Esophagus squamous epithelium (tissue), 5 donors: Measurements from ENCODE around the gene HNRNPA3. TPM values are rescaled to one million over a fixed set of nuclear protein-coding genes. Genes with fewer than 3 reads are reported as not detected.
A peak's percentile ranks its signal among the peaks of the same experiment; 100 is the strongest.

ENCODE experiments used
- DNase-seq: peaks from one replicate; lab custom pipeline; 2025; lab: John Stamatoyannopoulos, UW
- H3K27ac ChIP-seq, 4 donors: fragments of 200-600 bp; sonication (generic); one replicate each; pipeline ENCODE4 v1.5.1; 2016 to 2019; ENCODE audit warnings: mild to moderate bottlenecking in 1 of 4
- H3K27me3 ChIP-seq, 4 donors: fragments of 200-600 bp; sonication (generic); 1 replicate in 3 of 4; 2 replicates in 1 of 4; pipeline versions ENCODE4 v1.5.1 to v1.6.0; 2017 to 2021; ENCODE audit warnings: antibody characterized with exemption in 1 of 4
- H3K36me3 ChIP-seq, 3 donors: fragments of 200-600 bp; sonication (generic); one replicate each; pipeline ENCODE4 v1.5.1; 2016 to 2019
- H3K4me1 ChIP-seq, 3 donors: fragments of 200-600 bp; sonication (generic); one replicate each; pipeline ENCODE4 v1.5.1; 2017 to 2019
- H3K4me3 ChIP-seq, 4 donors: fragments of 200-600 bp; sonication (generic); 1 replicate in 3 of 4; 2 replicates in 1 of 4; pipeline ENCODE4 v1.5.1; 2016 to 2019; ENCODE audit warnings: mild to moderate bottlenecking in 2 of 4, moderate library complexity in 1 of 4
- H3K9me3 ChIP-seq, 3 donors: fragments of 200-600 bp; sonication (generic); one replicate each; pipeline ENCODE4 v1.5.1; 2016 to 2019
- POLR2A ChIP-seq, 4 donors: fragments of 450-650 bp; IDR thresholded peaks; one replicate each; pipeline ENCODE4 v1.6.1; 2017; ENCODE audit warnings: antibody characterized with exemption in 4 of 4, mild to moderate bottlenecking in 4 of 4, moderate library complexity in 3 of 4
- whole genome bisulfite sequencing, 2 donors: methylation state at CpG; one replicate each; pipeline ENCODE4 v1.1.5; 2018; 5-methylcytosine and 5-hydroxymethylcytosine counted together
- intact Hi-C: fragments of 100-400 bp; cut with DNase I; formaldehyde crosslinking; loops from one replicate; pipeline ENCODE4 v1.15.0; 2022
- total RNA-seq, 4 donors: library from RNA; depleted of rRNA; stranded (reverse); fragments of >200 nt; gene quantifications; one replicate each; pipeline ENCODE4 v1.1.0, GENCODE V29; 2016
- TF ChIP-seq, protein P1 (sequence below), 6 experiments: fragments of 450-650 bp in 4 of 6; fragments of 200-600 bp in 2 of 6; sonication (generic) in 2 of 6; IDR thresholded peaks; one replicate each; pipeline ENCODE4 v1.5.1; 2016 to 2019; ENCODE audit warnings: antibody characterized with exemption in 6 of 6, mild to moderate bottlenecking in 4 of 6, moderate library complexity in 4 of 6
- donor health status: DM: yes; HTN: yes; CAD: no.

Gene HNRNPA3
- total RNA-seq, 4 donors from 2014 or later, result 34.9 to 78.2 (median 61.6) TPM

DNA sequence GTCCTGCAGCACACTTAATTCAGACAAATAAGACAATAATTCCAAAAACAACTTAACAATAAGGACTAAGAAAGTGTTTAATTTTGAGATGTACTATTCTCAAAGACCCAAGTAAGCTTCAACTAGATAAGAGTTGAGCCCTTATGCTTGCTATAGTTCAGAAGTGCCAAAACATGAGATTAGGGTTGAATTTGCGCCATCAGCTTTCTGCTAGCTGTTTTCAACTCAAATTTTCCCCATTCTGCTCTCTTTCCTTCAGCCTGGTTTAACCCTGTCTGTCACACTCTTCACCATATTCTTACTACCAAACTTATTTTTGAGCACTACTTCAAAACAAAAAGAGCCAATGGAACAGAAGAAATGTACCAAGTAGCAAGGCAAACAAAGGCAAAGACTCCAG, 47.8 kb downstream of the HNRNPA3 start:
- Histone ChIP-seq H3K27ac (peak overlapping the region; percentile 16 to 100 (median 98)), H3K36me3 (no peaks in the 10 kb centered on the region), H3K4me3 (peak overlapping the region; percentile 71 to 99 (median 80)), H3K4me1 (peaks cover 42 to 68% (median 42%) of the 10 kb centered on the region in 3 donors), H3K9me3 (no peaks in the 10 kb centered on the region), H3K27me3 (no peaks in the 10 kb centered on the region)
- WGBS, 2 donors, result 24 to 59% methylated on average over 1 of the region's 1 CpG
- TF ChIP-seq, protein P1, sequence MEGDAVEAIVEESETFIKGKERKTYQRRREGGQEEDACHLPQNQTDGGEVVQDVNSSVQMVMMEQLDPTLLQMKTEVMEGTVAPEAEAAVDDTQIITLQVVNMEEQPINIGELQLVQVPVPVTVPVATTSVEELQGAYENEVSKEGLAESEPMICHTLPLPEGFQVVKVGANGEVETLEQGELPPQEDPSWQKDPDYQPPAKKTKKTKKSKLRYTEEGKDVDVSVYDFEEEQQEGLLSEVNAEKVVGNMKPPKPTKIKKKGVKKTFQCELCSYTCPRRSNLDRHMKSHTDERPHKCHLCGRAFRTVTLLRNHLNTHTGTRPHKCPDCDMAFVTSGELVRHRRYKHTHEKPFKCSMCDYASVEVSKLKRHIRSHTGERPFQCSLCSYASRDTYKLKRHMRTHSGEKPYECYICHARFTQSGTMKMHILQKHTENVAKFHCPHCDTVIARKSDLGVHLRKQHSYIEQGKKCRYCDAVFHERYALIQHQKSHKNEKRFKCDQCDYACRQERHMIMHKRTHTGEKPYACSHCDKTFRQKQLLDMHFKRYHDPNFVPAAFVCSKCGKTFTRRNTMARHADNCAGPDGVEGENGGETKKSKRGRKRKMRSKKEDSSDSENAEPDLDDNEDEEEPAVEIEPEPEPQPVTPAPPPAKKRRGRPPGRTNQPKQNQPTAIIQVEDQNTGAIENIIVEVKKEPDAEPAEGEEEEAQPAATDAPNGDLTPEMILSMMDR (IDR thresholded peaks at IDR 0.05), result no peak
- no peak for TF ChIP-seq POLR2A (IDR thresholded peaks at IDR 0.05)
- intact Hi-C loops, result loop anchor here (5.0 to 10.0 kb wide), 2 partner anchors 67 to 96 kb away; no protein-coding TSS in a partner anchor
- DNase-seq, result no peak

DNA sequence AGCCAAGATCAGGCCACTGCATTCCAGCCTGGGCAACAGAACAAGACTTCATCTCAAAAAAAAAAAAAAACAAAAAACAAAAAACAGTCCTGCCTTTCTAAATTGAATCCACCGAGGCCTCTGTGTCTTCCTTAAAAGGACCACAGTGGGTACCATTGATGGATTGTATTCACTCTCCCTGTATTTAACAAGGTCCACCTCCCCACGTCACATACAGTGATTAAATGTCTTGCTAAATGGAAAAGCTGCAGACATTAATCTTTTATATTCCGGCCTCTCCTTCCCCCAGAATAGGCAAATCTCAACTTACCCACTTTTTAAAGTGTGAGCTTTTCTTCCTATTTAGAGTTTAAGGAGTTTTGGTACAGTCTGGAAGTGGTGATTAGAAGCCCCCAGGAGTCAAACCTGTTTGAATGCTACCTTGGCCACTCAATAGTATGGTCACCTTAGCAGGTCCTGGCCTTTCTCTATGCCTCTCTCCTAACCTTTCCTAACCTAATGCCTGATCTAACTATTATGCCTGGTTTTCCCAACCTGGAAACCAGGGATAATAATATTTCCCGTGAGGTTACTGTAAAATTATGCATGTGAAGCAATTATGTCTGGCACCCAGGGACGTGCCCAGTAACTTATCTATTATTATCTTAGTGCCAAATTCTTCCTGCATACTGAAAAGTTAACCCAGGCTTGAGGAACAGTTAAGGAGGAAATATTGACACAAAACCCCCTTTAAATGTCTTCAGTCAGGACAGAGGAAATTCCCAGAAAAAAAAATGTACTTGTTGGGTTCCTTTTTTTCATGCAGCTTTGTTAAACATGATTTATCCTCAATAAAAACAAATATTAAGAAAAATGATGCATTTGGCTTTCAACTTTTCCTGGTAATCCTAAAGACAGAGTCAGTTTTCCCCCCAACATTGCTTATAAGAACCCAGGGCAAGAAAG, 48.8 kb downstream of the HNRNPA3 start:
- Histone ChIP-seq H3K27me3 (no peaks in the 10 kb centered on the region), H3K9me3 (no peaks in the 10 kb centered on the region), H3K4me3 (peak overlapping the region; percentile 71 to 99 (median 80)), H3K27ac (peak overlapping the region; percentile 98 to 100 (median 99)), H3K36me3 (no peaks in the 10 kb centered on the region), H3K4me1 (peaks cover 37 to 68% (median 40%) of the 10 kb centered on the region in 3 donors)
- TF ChIP-seq POLR2A (IDR thresholded peaks at IDR 0.05), result no peak
- TF ChIP-seq, protein P1 (IDR thresholded peaks at IDR 0.05), result no peak
- no peak for DNase-seq
- WGBS, 2 donors, result 8 to 18% methylated on average over 5 of the region's 5 CpGs
- intact Hi-C loops, result loop anchor here (5.0 to 10.0 kb wide), 2 partner anchors 66 to 97 kb away; no protein-coding TSS in a partner anchor

DNA sequence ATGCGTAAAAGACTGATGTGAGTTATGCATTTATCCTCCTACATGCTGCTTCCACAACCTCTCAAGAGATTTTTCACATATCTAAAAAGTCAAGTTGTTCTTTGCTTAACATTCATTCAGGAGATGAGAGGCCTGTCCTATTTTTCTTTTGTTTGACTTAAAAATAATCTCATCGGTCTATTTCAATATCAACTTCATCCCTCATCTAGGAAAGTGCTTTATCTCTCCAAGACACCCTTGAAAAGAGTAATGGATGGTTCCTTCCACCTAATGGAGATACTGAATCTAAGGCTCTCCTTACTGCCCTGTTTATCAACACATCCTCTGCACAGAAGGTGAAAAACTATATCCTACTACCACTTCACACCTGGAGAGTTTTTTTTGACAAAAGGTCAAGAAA, 49.5 kb downstream of the HNRNPA3 start:
- no peak for TF ChIP-seq POLR2A (IDR thresholded peaks at IDR 0.05)
- TF ChIP-seq, protein P1 (IDR thresholded peaks at IDR 0.05), result no peak
- Histone ChIP-seq H3K9me3 (no peaks in the 10 kb centered on the region), H3K27me3 (no peaks in the 10 kb centered on the region), H3K27ac (peak overlapping the region; percentile 98 to 100 (median 99)), H3K36me3 (no peaks in the 10 kb centered on the region), H3K4me3 (peak overlapping the region; percentile 71 to 99 (median 80)), H3K4me1 (peaks cover 30 to 68% (median 39%) of the 10 kb centered on the region in 3 donors)
- DNase-seq, result no peak
- intact Hi-C loops, result loop anchor here (5.0 to 10.0 kb wide), 2 partner anchors 65 to 97 kb away; no protein-coding TSS in a partner anchor
- WGBS, 2 donors, result 6 to 9% methylated on average over 2 of the region's 2 CpGs

DNA sequence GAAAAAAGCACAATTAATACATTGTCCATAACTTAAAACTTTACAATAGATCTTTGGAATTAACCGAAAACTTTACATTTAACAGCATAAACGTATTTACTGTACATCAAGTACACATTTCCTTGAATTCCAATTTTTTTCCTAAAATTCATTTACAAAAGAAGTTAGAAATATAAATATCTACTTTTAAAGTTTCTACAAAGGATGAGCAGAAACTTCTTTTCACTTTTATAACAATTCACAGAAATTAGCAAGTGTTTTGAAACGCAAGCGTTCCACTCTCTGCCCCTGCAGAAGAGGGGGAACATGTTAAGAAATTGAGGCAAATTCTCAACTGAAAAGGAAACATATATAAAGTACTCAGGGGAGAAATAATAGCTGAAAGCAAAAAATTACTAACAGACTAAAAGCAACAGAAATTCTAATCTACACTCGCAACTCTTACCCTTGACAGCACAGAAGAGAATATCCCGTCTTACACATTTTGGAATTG, 50.4 kb downstream of the HNRNPA3 start:
- H3K4me1 ChIP-seq, result peaks cover 25 to 68% (median 37%) of the 10 kb centered on the region in 3 donors
- TF ChIP-seq, protein P1 (IDR thresholded peaks at IDR 0.05), result no peak
- no peak for TF ChIP-seq POLR2A (IDR thresholded peaks at IDR 0.05)
- intact Hi-C loops, result loop anchor here (5.0 to 10.0 kb wide), 2 partner anchors 64 to 98 kb away; no protein-coding TSS in a partner anchor
- no peak for DNase-seq
- WGBS, 2 donors, result 0% methylated on average over 6 of the region's 6 CpGs
- peak overlapping the region; percentile 98 to 100 (median 99) for H3K27ac ChIP-seq
- no peaks in the 10 kb centered on the region for H3K9me3 ChIP-seq
- no peaks in the 10 kb centered on the region for H3K36me3 ChIP-seq
- H3K4me3 ChIP-seq, result peak overlapping the region; percentile 71 to 99 (median 80)
- H3K27me3 ChIP-seq, result no peaks in the 10 kb centered on the region
